ENCODE measurements around the gene AKAP13.

The AKAP13 gene

GRCh38 chr15:85407421-85408269, 27.2 kb downstream of the AKAP13 start:
- H3K27ac Mint-ChIP-seq = peak overlapping the region; percentile 90
- peak overlapping the region; percentile 39 for H3K4me3 Mint-ChIP-seq
- peaks cover 13% of the 10 kb centered on the region for H3K36me3 Mint-ChIP-seq
- ATAC-seq (peak; percentile 83), DNase-seq (ENCODE audit: low spot score in 2 of 2) (peak; percentile 18 to 75)
- H3K9me3 Mint-ChIP-seq = no peaks in the 10 kb centered on the region
- peaks cover 69% of the 10 kb centered on the region for H3K4me1 Mint-ChIP-seq

- Mint-ChIP-seq H3K36me3 (peaks cover 13% of the 10 kb centered on the region), H3K9me3 (no peaks in the 10 kb centered on the region), H3K27ac (peak overlapping the region; percentile 90), H3K4me1 (peaks cover 74% of the 10 kb centered on the region), H3K4me3 (peak overlapping the region; percentile 39)
- ATAC-seq (peak; percentile 82), DNase-seq (ENCODE audit: low spot score in 2 of 2) (peak in 1 of 2 donors; percentile 62)
Measured at GRCh38 chr15:85408270-85408746, 27.9 kb downstream of the AKAP13 start.

- no peak for DNase-seq (ENCODE audit: low spot score in 2 of 2)
- ATAC-seq = peak; percentile 41
- Mint-ChIP-seq H3K36me3 (peaks cover 13% of the 10 kb centered on the region), H3K9me3 (no peaks in the 10 kb centered on the region), H3K4me1 (peaks cover 69% of the 10 kb centered on the region), H3K4me3 (peak overlapping the region; percentile 7), H3K27ac (no peak overlapping the region)
Measured at GRCh38 chr15:85412066-85412465, 31.7 kb downstream of the AKAP13 start.

GRCh38 chr15:85412956-85413854, 32.8 kb downstream of the AKAP13 start:
- peaks cover 62% of the 10 kb centered on the region for H3K4me1 Mint-ChIP-seq
- H3K4me3 Mint-ChIP-seq = peak overlapping the region; percentile 28
- no peaks in the 10 kb centered on the region for H3K9me3 Mint-ChIP-seq
- peaks cover 5% of the 10 kb centered on the region for H3K36me3 Mint-ChIP-seq
- ATAC-seq (peak; percentile 99), DNase-seq (ENCODE audit: low spot score in 2 of 2) (peak; percentile 43 to 83)
- peak overlapping the region; percentile 63 for H3K27ac Mint-ChIP-seq

GRCh38 chr15:85414037-85414436, 33.6 kb downstream of the AKAP13 start:
- peaks cover 55% of the 10 kb centered on the region for H3K4me1 Mint-ChIP-seq
- H3K36me3 Mint-ChIP-seq = no peaks in the 10 kb centered on the region
- H3K4me3 Mint-ChIP-seq = peak overlapping the region; percentile 28
- DNase-seq (ENCODE audit: low spot score in 2 of 2) (no peak), ATAC-seq (no peak)
- H3K27ac Mint-ChIP-seq = peak overlapping the region; percentile 63
- H3K9me3 Mint-ChIP-seq = no peaks in the 10 kb centered on the region

GRCh38 chr15:85414495-85414894, 34.1 kb downstream of the AKAP13 start:
- H3K36me3 Mint-ChIP-seq = no peaks in the 10 kb centered on the region
- H3K27ac Mint-ChIP-seq = peak overlapping the region; percentile 63
- DNase-seq (ENCODE audit: low spot score in 2 of 2) = no peak
- no peak for ATAC-seq
- no peaks in the 10 kb centered on the region for H3K9me3 Mint-ChIP-seq
- H3K4me3 Mint-ChIP-seq = peak overlapping the region; percentile 28
- H3K4me1 Mint-ChIP-seq = peaks cover 59% of the 10 kb centered on the region

- DNase-seq (ENCODE audit: low spot score in 2 of 2) (no peak), ATAC-seq (no peak)
- Mint-ChIP-seq H3K9me3 (no peaks in the 10 kb centered on the region), H3K4me3 (peak overlapping the region; percentile 28), H3K27ac (peak overlapping the region; percentile 63), H3K4me1 (peaks cover 60% of the 10 kb centered on the region), H3K36me3 (no peaks in the 10 kb centered on the region)
Measured at GRCh38 chr15:85414991-85415390, 34.6 kb downstream of the AKAP13 start.

GRCh38 chr15:85415783-85416182, 35.4 kb downstream of the AKAP13 start:
- no peak overlapping the region for H3K27ac Mint-ChIP-seq
- H3K36me3 Mint-ChIP-seq = no peaks in the 10 kb centered on the region
- H3K9me3 Mint-ChIP-seq = no peaks in the 10 kb centered on the region
- DNase-seq (ENCODE audit: low spot score in 2 of 2) = no peak
- H3K4me1 Mint-ChIP-seq = peaks cover 59% of the 10 kb centered on the region
- no peak overlapping the region for H3K4me3 Mint-ChIP-seq
- ATAC-seq = no peak

GRCh38 chr15:85417276-85417675, 36.9 kb downstream of the AKAP13 start:
- Mint-ChIP-seq H3K27ac (no peak overlapping the region), H3K9me3 (no peaks in the 10 kb centered on the region), H3K4me1 (peaks cover 68% of the 10 kb centered on the region)

GRCh38 chr15:85419161-85419560, 38.8 kb downstream of the AKAP13 start:
- Mint-ChIP-seq H3K4me3 (peak overlapping the region; percentile 37), H3K4me1 (peaks cover 70% of the 10 kb centered on the region), H3K9me3 (no peaks in the 10 kb centered on the region), H3K27ac (peak overlapping the region; percentile 79), H3K36me3 (no peaks in the 10 kb centered on the region)
- peak; percentile 94 for ATAC-seq
- no peak for DNase-seq (ENCODE audit: low spot score in 2 of 2)

More at GRCh38 chr15:85417276-85417675, 36.9 kb downstream of the AKAP13 start:
- Mint-ChIP-seq H3K4me3 (no peak overlapping the region), H3K36me3 (no peaks in the 10 kb centered on the region)
- ATAC-seq = no peak
- DNase-seq (ENCODE audit: low spot score in 2 of 2) = no peak

GRCh38 chr15:85421116-85421925, 40.9 kb downstream of the AKAP13 start:
- DNase-seq (ENCODE audit: low spot score in 2 of 2) (no peak), ATAC-seq (peak; percentile 52)
- Mint-ChIP-seq H3K27ac (peak overlapping the region; percentile 2), H3K36me3 (no peaks in the 10 kb centered on the region), H3K9me3 (no peaks in the 10 kb centered on the region), H3K4me1 (peaks cover 58% of the 10 kb centered on the region), H3K4me3 (peak overlapping the region; percentile 23)

- Mint-ChIP-seq H3K36me3 (no peaks in the 10 kb centered on the region), H3K27ac (no peak overlapping the region), H3K9me3 (no peaks in the 10 kb centered on the region), H3K4me1 (peaks cover 59% of the 10 kb centered on the region), H3K4me3 (no peak overlapping the region)
- DNase-seq (ENCODE audit: low spot score in 2 of 2) (no peak), ATAC-seq (no peak)
Measured at GRCh38 chr15:85422607-85423006, 42.2 kb downstream of the AKAP13 start.

GRCh38 chr15:85423256-85423655, 42.9 kb downstream of the AKAP13 start:
- no peaks in the 10 kb centered on the region for H3K9me3 Mint-ChIP-seq
- H3K27ac Mint-ChIP-seq = no peak overlapping the region
- DNase-seq (ENCODE audit: low spot score in 2 of 2) (no peak), ATAC-seq (no peak)
- H3K36me3 Mint-ChIP-seq = no peaks in the 10 kb centered on the region
- H3K4me3 Mint-ChIP-seq = no peak overlapping the region
- H3K4me1 Mint-ChIP-seq = peaks cover 63% of the 10 kb centered on the region

GRCh38 chr15:85424154-85424553, 43.8 kb downstream of the AKAP13 start:
- no peaks in the 10 kb centered on the region for H3K9me3 Mint-ChIP-seq
- H3K4me3 Mint-ChIP-seq = no peak overlapping the region
- no peaks in the 10 kb centered on the region for H3K36me3 Mint-ChIP-seq
- DNase-seq (ENCODE audit: low spot score in 2 of 2) (no peak), ATAC-seq (no peak)
- no peak overlapping the region for H3K27ac Mint-ChIP-seq
- H3K4me1 Mint-ChIP-seq = peaks cover 71% of the 10 kb centered on the region

- Mint-ChIP-seq H3K27ac (no peak overlapping the region), H3K36me3 (no peaks in the 10 kb centered on the region), H3K4me3 (no peak overlapping the region), H3K9me3 (no peaks in the 10 kb centered on the region), H3K4me1 (peaks cover 74% of the 10 kb centered on the region)
- no peak for DNase-seq (ENCODE audit: low spot score in 2 of 2)
- no peak for ATAC-seq
Measured at GRCh38 chr15:85426481-85426880, 46.1 kb downstream of the AKAP13 start.

Data from stimulated activated effector memory CD8-positive, alpha-beta T cell treated with anti-CD3 and anti-CD28 coated beads, Interleukin-12 subunit alpha, Interleukin-12 subunit beta, amount 100 ng/mL, for 72 hours (primary cell).